ENCODE results near the gene SLC38A4.

DNA sequence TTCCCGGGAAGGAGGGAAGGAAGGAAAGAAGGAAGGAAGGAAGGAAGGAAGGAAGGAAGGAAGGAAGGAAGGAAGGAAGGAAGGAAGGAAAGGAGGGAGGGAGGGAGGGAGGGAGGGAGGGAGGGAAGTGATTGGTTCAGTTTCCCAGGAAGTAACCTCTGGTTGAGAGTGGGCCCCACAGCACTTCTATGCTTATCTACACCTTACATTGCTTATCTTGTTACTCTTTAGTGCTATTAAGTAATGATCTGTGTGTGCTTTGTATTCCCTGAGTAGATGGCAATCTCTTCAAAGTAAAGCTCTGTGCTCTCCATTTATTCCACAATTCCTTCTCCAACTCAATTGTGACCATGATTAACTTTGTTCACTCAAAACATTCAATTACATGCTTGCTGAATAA, 74.6 kb downstream of the SLC38A4 start:
- TF ChIP-seq, protein P1, sequence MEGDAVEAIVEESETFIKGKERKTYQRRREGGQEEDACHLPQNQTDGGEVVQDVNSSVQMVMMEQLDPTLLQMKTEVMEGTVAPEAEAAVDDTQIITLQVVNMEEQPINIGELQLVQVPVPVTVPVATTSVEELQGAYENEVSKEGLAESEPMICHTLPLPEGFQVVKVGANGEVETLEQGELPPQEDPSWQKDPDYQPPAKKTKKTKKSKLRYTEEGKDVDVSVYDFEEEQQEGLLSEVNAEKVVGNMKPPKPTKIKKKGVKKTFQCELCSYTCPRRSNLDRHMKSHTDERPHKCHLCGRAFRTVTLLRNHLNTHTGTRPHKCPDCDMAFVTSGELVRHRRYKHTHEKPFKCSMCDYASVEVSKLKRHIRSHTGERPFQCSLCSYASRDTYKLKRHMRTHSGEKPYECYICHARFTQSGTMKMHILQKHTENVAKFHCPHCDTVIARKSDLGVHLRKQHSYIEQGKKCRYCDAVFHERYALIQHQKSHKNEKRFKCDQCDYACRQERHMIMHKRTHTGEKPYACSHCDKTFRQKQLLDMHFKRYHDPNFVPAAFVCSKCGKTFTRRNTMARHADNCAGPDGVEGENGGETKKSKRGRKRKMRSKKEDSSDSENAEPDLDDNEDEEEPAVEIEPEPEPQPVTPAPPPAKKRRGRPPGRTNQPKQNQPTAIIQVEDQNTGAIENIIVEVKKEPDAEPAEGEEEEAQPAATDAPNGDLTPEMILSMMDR (IDR thresholded peaks at IDR 0.05) = no peak
- no peak for TF ChIP-seq POLR2A (IDR thresholded peaks at IDR 0.05)
